RPMI7951 (cell line): ENCODE results near the gene ZNF697. TPM values are rescaled to one million over a fixed set of nuclear protein-coding genes. Genes with fewer than 3 reads are reported as not detected.
"Not testable (repeated sequence)": the region's sequence is repeated elsewhere in the genome, so short reads cannot be mapped to it uniquely, and the experiment has no call there.

Source experiments
- DNase-seq: peaks from one replicate; pipeline ENCODE4 v3.0.0-alpha.2; 2012; ENCODE audit warnings: low read depth
- total RNA-seq: library from RNA; depleted of rRNA; stranded (reverse); fragments of >200 nt; shearing (Covaris generic); gene quantifications from 2 replicates; pipeline ENCODE4 v1.2.3, GENCODE V29; 2014; rRNA removed

ZNF697 gene
- total RNA-seq, 1 experiment from 2014 or later, result 6.7 TPM

DNA sequence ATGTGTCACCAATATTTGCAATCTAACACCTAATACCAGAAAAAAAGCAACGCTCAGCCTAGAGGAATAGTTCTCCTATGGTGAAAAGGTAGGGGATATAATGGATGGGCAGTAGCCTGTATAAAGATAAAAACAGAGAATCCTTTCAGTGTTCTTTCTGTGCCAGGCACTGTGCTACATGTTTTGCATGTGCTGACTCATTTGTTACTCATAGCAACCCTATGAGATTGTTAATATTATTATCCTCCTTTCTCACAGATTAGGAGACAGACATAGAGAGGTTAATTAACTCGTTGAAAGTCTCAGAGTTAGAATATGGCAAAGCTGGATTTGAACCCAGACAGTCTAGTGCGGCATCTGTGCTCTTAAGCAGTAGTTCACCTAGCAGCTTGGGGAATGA, 45.3 kb downstream of the ZNF697 start:
- not testable (repeated sequence) for DNase-seq

DNA sequence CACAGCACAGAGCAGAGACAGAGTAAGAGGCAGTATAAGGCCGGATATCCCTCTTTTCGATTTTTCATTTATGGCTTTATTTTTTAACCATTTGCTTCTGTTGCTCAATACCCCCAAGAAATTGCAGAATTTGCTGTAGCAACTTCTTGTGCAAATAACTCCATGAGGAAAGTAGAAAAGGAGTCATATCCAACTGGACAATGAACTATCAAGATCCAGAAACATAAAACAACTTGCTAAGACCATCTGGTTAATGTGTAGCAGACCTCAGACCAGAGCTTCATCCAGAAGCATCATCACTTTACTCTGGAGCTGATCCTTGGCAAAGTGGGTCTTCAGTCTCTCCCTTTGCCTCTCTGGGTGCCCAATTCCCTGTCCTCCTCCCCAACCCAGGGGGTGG, 45.9 kb downstream of the ZNF697 start:
- DNase-seq, result no peak

GRCh38 chr1:119600976-119601375, 47.1 kb downstream of the ZNF697 start:
- DNase-seq, result no peak

GRCh38 chr1:119600561-119600960, 47.5 kb downstream of the ZNF697 start:
- no peak for DNase-seq

- DNase-seq, result no peak
Observed at GRCh38 chr1:119595606-119596005, 52.5 kb downstream of the ZNF697 start.

GRCh38 chr1:119595168-119595567, 52.9 kb downstream of the ZNF697 start:
- DNase-seq, result no peak

DNA sequence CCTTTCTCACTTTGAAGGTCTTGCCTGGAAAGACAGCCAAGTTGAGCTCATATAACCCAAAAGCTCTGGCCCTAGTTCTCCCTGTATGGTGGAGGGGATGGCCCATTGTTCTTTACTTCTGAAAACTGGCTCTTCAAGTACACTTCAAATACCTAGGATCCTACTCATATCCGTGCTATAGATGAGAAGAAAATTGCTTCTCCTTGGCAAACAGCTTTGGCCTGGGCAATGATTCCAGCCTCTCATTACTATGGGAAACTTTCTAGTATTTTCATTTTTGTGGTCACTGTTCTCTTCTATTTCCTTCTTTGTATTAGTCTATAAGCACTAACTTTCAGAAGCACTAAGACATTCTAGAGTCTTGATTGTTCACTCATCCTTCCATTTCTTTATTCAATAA, 53.7 kb downstream of the ZNF697 start:
- DNase-seq, result no peak

DNA sequence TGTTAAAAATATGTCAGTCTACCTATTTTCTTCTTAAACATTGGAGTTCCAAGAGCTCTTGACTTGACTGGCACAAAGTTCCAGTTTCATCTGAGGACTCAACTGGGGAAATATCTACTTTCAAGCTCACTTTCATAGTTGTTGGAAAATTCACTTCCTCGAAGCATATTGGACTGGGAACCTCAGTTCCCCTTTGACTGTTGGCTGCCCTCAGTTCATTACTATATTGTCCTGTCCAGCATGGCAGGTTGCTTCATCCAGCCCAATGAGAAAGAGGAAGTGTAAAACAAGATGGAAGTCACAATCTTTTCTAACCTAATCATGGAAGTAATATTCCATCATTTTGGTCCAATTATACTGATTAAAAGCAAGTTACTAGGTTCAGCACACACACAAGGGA, 54.3 kb downstream of the ZNF697 start:
- no peak for DNase-seq

DNA sequence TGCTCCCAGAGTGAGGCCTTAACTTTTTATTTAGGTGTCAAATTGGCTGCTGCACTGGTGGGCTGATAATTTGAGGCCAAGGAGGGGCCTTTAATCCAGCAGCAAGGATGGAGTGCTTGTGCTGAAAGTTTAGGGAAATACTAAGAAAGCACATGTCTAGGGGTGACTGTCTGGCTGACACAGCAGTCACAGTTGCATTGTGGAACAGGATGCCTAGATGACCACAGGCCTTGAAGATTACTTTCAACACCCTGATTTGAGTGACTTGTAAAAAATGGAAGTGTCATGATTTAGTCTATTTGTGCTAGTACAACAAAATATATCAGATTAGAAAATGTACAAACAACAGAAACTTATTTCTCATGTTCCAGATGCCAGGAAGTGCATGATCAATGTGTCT, 57.7 kb downstream of the ZNF697 start:
- no peak for DNase-seq

DNA sequence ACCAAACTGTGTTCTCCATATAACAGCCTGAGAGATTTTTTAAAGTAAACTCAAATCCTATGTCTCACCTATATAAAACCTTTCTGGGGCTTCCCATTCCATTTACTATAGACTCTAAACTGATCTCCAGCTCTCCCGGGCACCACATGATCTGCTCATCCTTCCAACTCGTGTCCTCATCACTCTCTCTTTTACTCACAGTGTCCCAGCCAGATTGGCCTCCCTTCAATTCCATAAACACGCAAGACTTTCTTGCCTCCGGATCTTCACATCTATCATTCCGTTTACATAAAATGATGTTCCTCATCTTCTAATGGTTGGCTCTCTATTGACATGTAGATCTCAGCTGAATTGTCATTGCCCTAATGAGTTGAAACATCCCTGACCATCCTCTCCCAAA, 59.4 kb downstream of the ZNF697 start:
- no peak for DNase-seq

- DNase-seq, result peak; percentile 91
Observed at GRCh38 chr1:119587341-119587740, 60.7 kb downstream of the ZNF697 start.

- not testable (repeated sequence) for DNase-seq
Observed at GRCh38 chr1:119585801-119586200, 62.3 kb downstream of the ZNF697 start.

GRCh38 chr1:119582801-119583200, 65.3 kb downstream of the ZNF697 start:
- DNase-seq, result peak; percentile 59

GRCh38 chr1:119581076-119581475, 67.0 kb downstream of the ZNF697 start:
- DNase-seq, result not testable (repeated sequence)

DNA sequence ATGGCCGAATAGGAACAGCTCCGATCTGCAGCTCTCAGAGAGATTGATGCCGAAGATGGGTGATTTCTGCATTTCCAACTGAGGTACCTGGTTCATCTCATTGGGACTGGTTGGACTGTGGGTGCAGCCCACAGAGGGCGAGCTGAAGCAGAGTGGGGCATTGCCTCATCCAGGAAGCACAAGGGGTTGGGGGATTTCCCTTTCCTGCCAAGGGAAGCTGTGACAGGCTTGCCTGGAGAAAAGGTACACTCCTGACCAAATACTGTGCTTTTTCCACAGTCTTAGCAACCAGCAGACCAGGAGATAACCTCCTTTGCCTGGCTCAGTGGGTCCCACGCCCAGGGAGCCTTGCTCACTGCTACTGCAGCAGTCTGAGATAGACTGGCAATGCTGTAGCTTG, 74.2 kb downstream of the ZNF697 start:
- DNase-seq, result no peak

DNA sequence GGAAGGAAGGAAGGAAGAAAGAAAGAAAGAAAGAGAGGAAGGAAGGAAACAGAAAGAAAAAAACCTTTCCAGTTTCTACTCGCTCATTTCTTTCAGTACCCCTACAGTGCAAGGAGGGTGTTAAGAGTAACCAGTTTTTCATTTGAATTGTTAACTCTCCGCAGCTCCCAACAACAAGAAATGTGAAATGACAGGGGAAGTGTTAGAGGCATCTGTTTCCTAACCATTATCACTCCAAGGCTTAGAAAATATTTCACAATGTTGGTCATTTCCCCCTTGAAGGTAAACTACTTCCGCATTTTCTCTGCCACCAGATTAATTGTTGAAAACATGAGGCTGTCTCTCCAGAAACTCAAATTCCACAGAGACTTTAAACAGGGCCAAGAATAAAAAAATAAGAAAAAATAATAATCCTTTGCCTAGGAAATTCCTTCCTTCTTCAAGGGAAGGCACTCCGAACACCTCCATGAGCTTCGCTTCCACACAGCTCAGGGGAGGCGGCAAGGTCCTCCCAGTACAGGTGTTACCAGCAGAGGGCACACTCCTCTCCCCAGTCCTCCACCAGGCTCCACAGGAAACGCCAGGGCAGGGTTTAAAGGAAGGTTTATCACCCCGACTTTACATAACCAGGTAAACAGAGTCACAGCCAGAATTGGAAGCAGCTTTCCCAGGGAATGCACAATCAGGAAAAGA, 78.0 kb downstream of the ZNF697 start:
- not testable (repeated sequence) for DNase-seq

Other genes with a start within 250 kb of the ZNF697 start
- gene HSD3B2, start 233.1 kb downstream of the ZNF697 start, total RNA-seq, result 0.12 TPM in 1 of 2 replicates, not detected in the other
- not detected in 2 replicates for gene HSD3B1, start 141.1 kb downstream of the ZNF697 start, total RNA-seq
- 35.4 and 46.1 TPM in 2 replicates for gene PHGDH, start 63.7 kb upstream of the ZNF697 start, total RNA-seq
- not detected in 2 replicates for gene HMGCS2, start 120.6 kb upstream of the ZNF697 start, total RNA-seq
- not detected in 2 replicates for gene REG4, start 163.2 kb upstream of the ZNF697 start, total RNA-seq
- not detected in 2 replicates for gene ADAM30, start 248.2 kb upstream of the ZNF697 start, total RNA-seq